ENCODE measurements around the gene SLC49A4.

The SLC49A4 gene

DNA sequence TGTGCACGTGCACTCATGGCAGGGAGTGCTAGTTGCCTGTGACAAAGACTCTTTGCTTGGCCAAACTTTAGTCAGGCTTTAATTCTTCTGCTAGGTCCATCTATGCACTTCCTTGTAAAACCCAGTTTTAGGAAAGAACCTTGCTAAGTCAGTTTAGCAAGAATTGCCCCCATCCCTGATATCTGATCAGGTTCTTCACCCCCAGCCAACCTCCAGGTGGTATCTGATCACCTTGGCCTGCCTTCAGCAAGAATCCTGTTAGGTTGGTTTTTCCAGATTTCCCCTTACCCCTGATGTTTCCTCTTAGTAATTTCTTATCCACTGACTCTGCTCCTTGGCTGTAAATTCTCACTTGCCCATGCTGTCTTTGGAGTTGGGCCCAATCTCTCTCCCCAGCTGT, 9.6 kb upstream of the SLC49A4 start:
- no peak for DNase-seq (ENCODE audit: low read depth in 3 of 3)

DNA sequence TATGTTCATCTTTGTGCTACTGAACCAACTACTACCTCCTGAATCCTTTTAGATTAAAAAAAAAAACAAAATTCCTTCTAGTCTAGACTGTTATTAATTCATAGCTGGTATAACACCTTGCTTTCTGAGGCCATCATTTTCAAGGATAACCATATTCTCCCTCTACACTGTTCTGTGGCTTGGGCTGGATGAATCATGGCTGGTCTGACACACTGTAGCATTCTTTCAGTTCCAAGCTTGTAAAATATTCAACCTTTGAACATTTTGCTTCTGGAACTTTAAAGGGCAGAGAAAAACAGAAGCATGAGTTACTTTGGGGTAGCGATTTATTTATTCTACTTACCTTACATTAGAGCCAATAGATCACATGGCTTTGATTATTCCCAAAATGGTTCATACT, 8.8 kb upstream of the SLC49A4 start:
- no peak for DNase-seq (ENCODE audit: low read depth in 3 of 3)

DNA sequence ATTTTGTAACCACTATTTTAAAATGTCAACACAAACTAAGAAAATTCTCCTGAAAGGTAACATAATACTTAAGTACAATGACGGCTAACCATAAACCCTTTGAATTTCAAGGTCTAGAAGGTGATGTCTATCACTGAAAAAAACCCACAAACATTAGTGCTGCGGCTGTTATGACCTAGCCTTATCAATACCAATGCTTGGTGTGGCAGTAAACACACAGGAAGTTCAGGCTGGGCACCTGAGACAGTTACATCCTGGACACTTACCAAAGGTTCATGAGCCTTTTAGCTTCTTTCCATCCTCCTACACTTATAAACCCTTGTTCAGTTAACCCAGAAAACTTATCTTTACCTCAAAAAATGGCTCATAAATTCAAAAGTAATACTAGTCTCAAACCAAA, 7.0 kb upstream of the SLC49A4 start:
- no peak for DNase-seq (ENCODE audit: low read depth in 3 of 3)

DNA sequence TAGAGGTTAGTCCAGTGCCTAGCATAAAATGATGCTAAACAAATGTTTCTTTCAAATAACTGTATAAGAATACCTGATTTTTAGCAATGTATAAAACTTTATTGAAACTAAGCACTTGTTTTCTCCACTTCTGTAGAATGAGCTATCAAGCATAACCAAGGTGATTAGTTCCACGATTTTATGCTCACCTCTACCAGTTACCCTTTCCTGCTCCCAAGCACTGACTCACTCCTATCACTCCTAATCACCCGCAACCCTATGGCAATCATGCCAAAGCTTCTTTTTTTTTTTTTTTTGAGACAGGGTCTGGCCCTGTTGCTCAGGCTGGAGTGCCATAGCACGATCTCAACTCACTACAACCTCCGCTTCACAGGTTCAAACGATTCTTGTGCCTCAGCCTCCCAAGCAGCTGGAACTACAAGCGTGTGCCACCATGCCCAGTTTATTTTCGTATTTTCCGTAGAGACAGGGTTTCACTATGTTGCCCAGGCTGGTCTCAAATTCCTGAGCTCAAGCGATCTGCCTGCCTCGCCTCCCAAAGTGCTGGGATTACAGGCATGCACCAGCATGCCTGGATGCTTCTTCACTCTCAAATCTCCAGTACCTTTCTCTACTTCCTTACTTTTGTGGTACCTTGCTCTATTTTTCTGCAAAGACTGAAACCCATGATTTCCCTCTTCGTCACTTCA, 5.1 kb upstream of the SLC49A4 start:
- DNase-seq (ENCODE audit: low read depth in 3 of 3) = no peak

DNA sequence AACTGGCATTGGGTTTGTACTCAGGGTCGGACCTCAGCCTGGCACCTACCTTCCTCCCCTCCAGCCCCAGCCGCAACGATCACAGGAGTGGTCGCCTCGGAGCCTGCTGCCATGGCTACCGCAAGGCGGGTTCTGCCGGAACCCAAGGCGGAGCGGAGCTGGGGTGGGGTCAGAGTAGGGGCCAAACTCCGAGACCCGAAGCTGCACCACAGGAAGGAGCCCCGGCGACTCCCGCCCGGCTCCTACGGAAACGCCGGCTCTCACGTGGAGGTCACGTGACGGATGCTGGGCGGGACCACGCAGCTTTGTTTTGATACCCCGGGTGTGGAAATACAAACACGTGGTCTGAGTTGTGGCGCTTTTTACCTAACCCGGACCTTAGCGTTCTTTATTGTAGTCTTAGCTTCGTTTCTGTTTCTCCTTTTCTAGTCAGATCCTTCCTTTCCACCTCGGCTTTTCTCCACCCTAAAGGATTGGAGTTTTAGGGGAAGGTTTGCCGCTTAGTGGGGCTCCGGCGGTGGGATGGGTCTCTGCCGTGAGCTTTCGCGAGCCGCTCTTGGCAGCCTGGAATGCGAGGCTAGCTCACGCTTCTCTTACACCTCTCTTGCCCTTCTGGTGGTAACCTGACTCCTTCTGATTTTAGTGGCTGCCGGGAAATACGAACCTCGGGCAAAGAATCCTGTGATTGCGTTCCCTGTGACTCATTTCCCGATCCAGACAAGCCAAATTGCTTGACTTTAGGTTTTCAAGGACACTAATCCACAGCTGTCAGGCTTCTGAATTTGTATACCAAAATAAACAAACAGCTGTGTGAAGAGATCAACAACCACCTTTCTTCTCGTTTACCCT, 1.1 kb upstream of the SLC49A4 start, which contains the start of gene HSPBAP1:
HSPBAP1 (minus strand) TSS at position 264 of the 849 bp plus-strand sequence; CDS start at position 113, 151 bp downstream.
- DNase-seq (ENCODE audit: low read depth in 3 of 3) = peak; percentile 71 to 86 (median 77)

DNA sequence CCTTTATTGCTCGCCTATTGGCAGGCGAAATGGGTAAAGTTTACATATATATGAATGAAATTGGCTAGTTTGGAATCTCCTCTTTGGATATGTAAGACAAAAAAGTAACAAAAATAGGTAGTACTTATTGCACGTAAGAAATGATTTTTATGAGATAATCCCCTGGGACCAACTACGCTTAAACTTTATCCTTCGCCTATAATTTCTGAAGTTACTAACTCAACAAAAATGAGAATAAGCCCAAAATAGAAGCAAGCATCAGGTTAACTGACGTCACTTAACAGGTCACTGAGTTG, 438 bp upstream of the SLC49A4 start:
- no peak for DNase-seq (ENCODE audit: low read depth in 3 of 3)

DNA sequence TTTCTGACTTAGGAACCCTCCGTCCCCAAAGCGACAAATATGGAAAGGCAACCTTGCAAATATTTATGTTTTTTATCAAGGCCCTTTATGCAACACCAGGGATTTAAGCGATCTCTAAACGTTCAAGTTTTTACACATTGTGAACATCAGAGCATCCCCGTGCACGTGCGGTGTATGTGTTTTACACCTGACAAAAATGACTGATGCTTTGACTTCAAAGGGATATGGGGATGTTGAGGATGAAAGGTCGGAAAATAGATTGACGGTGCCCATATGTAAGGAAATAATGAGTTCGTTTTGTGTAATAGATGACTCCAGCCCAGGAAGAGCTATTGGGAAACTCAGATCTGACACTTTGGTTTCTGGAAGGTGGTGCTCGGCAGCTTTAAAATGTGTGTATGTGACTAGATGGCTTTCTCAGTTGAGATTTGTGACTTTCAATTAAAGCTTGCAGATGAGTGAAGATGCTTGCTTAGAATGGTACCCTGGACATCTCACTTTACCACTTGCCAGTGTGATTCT, 866 bp downstream of the SLC49A4 start:
- no peak for DNase-seq (ENCODE audit: low read depth in 3 of 3)

DNA sequence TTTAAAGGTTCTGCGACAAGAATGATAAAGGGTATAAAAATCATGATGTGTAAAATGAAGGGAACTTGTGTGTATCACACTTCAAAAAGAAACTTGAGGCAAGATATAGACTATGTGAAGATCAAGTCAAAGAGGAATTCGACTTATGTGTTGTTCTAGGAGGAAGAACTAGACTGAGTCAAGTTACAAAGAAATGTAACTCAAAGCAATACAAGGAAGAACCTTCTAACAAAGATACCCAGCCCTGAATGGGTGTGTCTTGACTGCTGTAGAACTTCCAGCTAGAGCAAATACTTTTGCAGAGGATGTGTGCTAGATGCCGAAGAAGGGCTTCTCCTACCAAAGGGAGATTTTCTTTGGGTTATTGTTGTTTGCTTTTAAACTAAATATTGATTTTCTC, 2.4 kb downstream of the SLC49A4 start:
- no peak for DNase-seq (ENCODE audit: low read depth in 3 of 3)

DNA sequence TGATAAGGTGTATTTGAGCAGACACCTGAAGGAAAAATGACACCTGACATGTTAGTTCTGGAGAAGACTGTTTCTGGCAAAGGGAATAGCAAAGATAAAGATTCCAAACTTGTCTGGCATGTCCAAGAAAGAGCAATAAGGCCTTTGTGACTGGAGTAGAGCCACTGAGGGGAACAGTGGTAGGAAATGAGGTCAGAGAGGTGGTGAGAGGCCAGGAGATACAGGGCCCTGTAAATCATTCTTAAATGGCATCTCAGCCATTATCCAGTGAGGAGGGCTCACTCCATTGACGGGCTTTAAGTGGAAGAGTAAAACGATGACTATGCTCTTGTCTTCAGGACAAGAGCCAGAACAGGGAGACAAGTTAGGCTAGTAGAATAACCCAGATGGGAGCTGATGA, 4.5 kb downstream of the SLC49A4 start:
- DNase-seq (ENCODE audit: low read depth in 3 of 3) = no peak

DNA sequence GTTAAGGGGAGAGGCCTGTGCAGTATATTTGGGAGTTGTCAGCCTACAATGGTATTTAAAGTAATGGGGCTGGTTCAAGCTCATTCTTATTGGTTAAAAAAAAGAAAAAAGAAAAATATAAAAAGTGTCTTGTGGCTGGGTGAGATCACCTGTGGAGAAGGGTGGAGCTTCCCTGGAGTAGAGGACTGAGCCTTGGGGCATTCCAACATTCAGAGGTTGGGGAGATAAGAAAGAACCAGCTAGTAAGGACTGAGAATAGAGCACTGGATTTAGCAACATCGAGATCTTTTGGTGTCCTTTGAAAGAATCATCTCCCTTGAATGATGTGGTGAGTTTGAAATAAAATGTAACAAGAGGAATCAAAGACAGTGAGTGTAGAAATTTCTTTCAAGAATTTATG, 5.2 kb downstream of the SLC49A4 start:
- DNase-seq (ENCODE audit: low read depth in 3 of 3) = no peak

DNA sequence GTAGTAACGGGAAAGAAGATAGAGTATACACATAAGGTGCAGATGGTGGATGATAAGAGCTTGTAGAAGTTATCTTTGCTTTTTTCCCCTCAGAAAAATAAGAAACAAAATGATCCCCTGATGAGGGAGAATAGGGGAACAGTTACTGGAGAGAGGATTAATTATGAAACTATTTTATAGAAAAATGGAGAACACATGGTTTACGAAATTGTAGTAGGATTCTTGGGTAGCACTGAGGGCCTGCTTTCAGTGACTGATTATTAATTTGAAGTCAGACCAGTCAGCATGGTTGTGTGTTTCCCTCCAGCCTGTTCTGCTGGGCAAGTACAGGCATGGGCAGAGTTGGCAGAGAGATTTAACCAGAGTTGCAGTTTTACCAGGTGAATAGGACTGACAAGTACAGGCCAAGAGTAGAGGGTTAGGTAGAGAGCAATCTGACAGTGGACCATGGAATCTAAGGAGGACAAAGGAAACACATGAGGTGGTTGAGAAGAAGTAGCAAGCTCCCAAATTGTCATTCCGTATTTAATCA, 5.9 kb downstream of the SLC49A4 start:
- DNase-seq (ENCODE audit: low read depth in 3 of 3) = no peak

DNA sequence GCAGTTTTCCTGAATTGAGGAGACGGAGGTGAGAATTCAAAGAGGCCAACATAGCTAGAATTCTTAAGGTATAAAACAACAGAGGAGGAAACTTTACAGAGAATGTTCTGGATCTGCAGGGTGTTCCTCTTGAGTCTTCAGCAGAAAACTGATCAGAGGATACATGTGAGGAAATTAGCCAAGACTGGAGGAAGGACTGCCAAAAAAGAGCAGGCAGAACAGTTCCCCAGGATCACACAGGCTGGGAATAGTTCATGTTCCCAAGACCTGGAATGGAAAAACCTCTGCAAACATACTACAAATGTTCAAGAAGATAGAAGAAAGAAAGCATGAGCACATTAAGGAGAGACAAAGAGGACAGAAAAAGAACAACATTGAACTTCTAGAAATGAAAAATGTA, 7.5 kb downstream of the SLC49A4 start:
- no peak for DNase-seq (ENCODE audit: low read depth in 3 of 3)

DNA sequence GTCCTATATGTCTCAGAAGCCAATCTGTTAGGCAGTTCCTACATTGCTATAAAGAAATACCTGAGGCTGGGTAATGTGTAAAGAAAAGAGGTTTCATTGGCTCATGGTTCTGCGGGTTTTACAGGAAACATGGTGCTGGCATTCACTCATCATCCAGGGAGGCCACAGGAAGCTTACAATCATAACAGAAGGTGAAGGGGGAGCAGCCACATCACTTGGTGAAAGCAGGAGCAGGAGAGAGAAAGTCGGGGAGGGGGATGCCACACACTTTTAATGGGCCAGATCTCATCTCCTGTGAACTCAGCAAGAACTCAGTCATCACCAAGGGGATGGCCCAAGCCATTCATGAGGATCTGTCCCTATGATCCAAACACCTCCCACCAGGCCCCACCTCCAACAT, 9.1 kb downstream of the SLC49A4 start:
- DNase-seq (ENCODE audit: low read depth in 3 of 3) = no peak

DNA sequence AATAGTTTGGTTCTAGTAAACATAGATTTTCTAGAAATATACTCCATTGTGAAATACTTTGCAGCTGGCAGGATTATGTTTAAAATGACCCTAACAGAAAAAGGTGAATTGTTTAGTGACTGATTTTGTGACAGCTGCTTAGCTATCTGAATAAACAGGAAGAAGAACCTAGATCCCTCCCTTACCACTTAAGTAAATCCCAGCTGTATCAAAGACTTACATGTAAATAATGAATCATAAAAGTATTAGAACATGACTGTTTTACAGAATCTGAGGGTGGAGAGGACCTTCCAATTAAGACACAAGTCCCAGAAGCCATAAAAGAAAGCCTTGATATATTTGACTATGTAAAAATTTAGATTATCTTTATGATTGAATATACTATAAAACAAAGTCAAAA, 15.9 kb downstream of the SLC49A4 start:
- no peak for DNase-seq (ENCODE audit: low read depth in 3 of 3)

DNA sequence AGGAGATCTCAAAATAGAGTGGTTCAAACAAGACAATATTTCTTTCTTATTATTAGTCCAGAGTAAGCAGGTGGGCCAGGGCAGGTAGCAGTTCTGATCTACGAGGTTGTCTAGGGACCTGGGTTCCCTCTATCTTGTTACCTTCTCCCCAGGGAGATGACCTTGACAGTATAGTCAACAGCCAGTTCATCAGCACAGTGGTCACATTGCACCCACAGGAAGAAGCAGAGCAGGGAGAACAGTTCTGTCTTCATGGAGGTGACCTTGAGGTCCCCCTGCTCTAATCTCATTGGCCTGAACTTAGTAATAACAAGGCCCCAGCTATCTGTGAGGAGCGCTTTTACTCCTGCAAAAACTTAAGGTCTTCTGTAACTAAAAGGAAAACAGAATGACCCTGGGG, 21.7 kb downstream of the SLC49A4 start:
- no peak for DNase-seq (ENCODE audit: low read depth in 3 of 3)

DNA sequence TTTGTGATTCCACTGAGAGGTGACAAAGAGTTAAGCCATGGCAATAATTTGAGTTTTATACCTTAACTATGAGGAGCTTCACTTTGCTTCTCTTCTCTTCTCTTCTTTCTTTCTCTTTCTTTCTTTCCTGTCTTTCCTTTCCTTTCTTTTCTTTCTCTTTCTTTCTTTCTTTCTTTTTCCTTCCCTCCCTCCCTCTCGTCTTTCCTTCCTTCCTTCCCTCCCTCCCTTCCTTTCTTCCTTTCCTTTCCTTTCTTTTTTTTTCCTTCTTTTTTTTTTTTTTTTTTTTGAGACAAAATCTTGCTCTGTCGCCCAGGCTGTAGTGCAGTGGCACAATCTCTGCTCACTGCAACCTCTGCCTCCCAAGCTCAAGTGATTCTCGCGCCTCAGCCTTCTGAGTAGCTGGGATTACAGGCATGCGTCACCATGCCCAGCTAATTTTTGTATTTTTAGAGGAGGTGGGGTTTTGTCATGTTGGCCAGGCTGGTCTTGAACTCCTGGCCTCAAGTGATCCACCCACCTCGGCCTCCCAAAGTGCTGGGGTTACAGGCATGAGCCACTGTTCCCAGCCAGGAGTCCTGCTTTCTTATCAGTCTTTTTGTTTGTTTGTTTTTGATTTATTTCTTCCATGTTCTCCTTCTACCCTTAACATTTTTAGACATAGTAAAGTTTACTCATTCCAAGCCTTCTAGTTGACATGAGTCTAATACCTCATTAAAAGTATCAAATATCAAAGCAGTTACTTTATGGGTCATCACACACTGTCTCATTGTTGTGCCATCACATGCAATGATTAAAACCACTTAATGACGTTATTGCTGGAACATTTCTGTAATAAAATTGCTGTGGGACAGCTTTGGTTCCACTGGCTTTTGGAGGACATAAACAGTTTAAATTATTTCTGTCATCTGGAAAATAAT, 29.9 kb downstream of the SLC49A4 start:
- DNase-seq (ENCODE audit: low read depth in 3 of 3) = no peak

DNA sequence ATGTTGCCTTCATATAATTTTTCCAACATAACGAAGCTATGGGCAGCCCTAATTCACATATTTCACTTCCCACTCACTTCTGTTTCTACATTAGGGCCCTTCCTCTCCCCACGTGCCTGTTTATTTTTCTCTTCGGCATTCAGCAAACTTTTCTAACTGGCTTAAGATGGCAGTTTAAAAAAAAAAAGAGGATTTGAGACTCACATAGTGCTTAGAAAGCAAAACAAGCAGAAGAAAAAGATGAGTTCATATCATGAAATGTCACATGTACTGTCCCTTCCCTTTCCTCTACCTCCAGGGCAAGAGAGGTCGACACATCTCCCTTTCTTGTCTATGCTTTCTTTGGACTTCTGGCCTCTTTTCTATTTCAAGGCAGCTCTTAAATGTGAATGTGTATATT, 30.6 kb downstream of the SLC49A4 start:
- DNase-seq (ENCODE audit: low read depth in 3 of 3) = no peak

DNA sequence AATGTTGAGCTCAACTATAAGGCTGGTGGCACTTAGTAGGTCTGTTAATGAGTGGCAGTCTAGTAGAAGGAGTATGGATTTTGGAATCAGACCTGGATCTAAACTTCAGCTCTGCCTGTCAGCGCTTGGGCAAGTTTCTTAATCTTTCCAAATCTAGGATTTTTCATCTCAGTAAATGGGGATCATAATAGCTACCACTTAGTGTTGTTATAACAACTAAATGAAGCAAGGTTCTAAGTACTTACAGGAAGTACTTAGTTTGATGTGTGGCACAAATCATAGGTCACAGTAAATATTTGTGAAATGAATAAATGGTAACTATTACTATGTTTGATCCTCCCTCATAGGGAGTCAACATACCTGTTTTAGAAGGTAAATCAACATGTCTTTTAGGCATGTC, 31.4 kb downstream of the SLC49A4 start:
- no peak for DNase-seq (ENCODE audit: low read depth in 3 of 3)

DNA sequence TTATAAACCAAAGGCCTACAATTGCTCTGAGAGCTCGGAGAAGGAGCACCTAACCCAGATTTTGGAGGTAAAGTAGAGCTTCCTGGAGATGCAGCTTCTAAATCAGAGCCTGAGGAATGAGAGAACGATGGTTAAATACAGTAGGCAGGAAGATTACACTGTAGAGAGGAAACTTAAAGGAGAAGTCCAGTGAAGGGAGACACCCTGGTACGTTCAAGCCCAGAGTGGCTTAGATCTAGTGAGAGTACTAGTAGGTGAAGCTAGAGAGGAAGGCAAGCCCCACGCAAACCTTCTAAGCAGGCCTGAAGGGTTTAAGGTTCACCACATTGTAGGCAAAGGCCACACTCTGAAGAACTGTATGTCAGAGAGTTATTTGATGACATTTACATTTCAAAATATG, 33.4 kb downstream of the SLC49A4 start:
- DNase-seq (ENCODE audit: low read depth in 3 of 3) = no peak

DNA sequence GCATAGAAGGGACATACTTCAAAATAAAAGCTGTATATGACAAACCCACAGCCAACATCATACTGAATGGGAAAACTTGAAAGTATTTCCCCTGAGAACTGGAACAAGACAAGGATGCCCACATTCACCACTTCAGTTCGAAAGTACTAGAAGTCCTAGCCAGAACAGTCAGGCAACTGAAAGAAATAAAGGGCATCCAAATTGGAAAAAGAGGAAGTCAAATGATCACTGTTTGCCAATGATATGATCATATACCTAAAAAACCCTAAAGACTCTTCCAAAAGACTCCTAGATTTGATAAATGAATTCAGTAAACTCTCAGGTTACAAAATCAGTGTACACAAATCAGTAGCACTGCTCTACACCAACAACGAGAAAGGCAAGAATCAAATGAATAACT, 40.7 kb downstream of the SLC49A4 start:
- no peak for DNase-seq (ENCODE audit: low read depth in 3 of 3)

DNA sequence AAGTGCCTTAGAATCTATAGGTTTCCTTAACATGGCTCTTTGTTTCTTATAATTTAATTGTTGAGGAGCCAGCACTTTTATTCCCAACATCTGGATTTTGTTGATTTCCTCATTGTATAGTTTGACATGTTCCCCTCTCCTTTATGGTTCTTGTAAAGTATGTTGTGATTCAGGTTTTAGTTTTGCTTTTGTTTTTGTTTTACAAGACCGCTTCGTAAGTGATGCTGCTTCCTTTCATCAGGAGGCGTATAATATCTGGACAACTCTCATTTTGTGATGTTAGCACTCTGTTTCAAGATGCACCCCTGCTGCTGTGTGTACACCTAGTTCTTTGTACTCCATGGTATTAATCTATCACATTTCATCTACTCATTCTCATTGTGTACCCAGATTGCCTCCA, 48.7 kb downstream of the SLC49A4 start:
- DNase-seq (ENCODE audit: low read depth in 3 of 3) = no peak

DNA sequence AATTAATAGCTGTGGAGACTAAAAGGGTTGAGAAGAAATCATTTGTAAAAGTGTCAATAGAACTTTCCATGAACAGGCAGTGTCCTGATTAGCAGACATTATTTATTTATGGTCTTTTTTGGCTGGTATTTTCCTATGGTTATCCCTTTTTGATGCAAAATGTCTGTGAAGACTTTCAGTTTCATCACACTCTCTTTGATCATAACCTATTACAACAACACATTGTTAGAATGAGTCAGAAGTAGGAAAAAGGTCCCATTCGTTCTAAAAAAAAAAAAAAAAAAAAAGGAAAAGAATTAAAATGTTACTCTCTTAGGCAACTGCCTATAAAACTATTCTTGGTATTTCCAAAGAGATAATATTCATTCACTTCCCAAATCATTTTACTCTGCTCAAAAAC, 62.1 kb downstream of the SLC49A4 start:
- no peak for DNase-seq (ENCODE audit: low read depth in 3 of 3)
